Sigmoid colon (tissue), 7 donors: ENCODE measurements around the gene SMIM14. TPM values are rescaled to one million over a fixed set of nuclear protein-coding genes. Genes with fewer than 3 reads are reported as not detected.

Experiments used
- DNase-seq: peaks from one replicate; pipeline ENCODE4 v3.0.0-alpha.2; 2019
- H3K27ac ChIP-seq, 4 donors: fragments of 200-600 bp; sonication (generic); one replicate each; pipeline ENCODE4 v1.5.1; 2016 to 2019; ENCODE audit warnings: mild to moderate bottlenecking in 1 of 4
- H3K27me3 ChIP-seq, 3 donors: fragments of 200-600 bp; sonication (generic); one replicate each; pipeline ENCODE4 v1.5.1; 2019; ENCODE audit warnings: mild to moderate bottlenecking in 1 of 3
- H3K36me3 ChIP-seq, 4 donors: fragments of 200-600 bp; sonication (generic); one replicate each; pipeline ENCODE4 v1.5.1; 2016 to 2019
- H3K4me1 ChIP-seq, 4 donors: fragments of 200-600 bp; sonication (generic); one replicate each; pipeline ENCODE4 v1.5.1; 2017 to 2019
- H3K4me3 ChIP-seq, 4 donors: fragments of 200-600 bp; sonication (generic); one replicate each; pipeline ENCODE4 v1.5.1; 2017 to 2019; ENCODE audit warnings: mild to moderate bottlenecking in 2 of 4, moderate library complexity in 1 of 4
- H3K9me3 ChIP-seq, 4 donors: fragments of 200-600 bp in 3 of 4; sonication (generic) in 3 of 4; one replicate each; pipeline versions ENCODE4 v1.5.1 to v1.6.1; 2013 to 2019
- CTCF ChIP-seq, 4 experiments: fragments of 450-650 bp in 3 of 4; fragments of 200-600 bp in 1 of 4; IDR thresholded peaks; one replicate each; pipeline ENCODE4 v1.5.1; 2016 to 2019; ENCODE audit warnings: antibody characterized with exemption in 4 of 4, mild to moderate bottlenecking in 3 of 4, moderate library complexity in 2 of 4
- EP300 ChIP-seq, 4 donors: sonication (generic); formaldehyde crosslinking; IDR thresholded peaks; one replicate each; pipeline ENCODE4 v1.6.1; 2017; ENCODE audit warnings: antibody characterized with exemption in 4 of 4
- POLR2A ChIP-seq, 2 donors: fragments of 450-650 bp; IDR thresholded peaks; one replicate each; pipeline ENCODE4 v1.6.1; 2016; ENCODE audit warnings: antibody characterized with exemption in 2 of 2, mild to moderate bottlenecking in 2 of 2, moderate library complexity in 2 of 2
- POLR2AphosphoS5 ChIP-seq, 4 donors: sonication (generic); formaldehyde crosslinking; IDR thresholded peaks; one replicate each; pipeline ENCODE4 v1.6.1; 2017; ENCODE audit warnings: antibody characterized with exemption in 4 of 4
- WGBS, 2 donors: extraction: QIAGEN DNeasy Blood & Tissue Kit; methylation state at CpG; one replicate each; pipeline ENCODE4 v1.1.7; 2013; 5-methylcytosine and 5-hydroxymethylcytosine counted together
- intact Hi-C: fragments of 100-400 bp; cut with DNase I; formaldehyde crosslinking; loops from one replicate; pipeline ENCODE4 v1.15.1; 2023
- polyA plus RNA-seq, 3 donors: library from polyadenylated mRNA; stranded (reverse); fragments of 200-250 nt; gene quantifications; one replicate each; pipeline ENCODE4 v1.2.3, GENCODE V29; 2013
- total RNA-seq, 4 donors: library from RNA; depleted of rRNA; stranded (reverse); fragments of >200 nt; gene quantifications; one replicate each; pipeline ENCODE4 v1.1.0, GENCODE V29; 2016
- donor health status: healthy with polysubstance abuse.
- donor health status: Bipolar disorder and iron deficiency.
- donor health status: healthy.

SMIM14 gene
- total and polyA plus RNA-seq, 7 donors = 16.6 to 341 (median 33.9) TPM

- peak overlapping the region; percentile 89 to 98 (median 97) for H3K27ac ChIP-seq
- intact Hi-C loops = loop anchor here (2.0 to 5.0 kb wide), 5 partner anchors 67 to 531 kb away; partner anchors contain the start of genes LIAS, N4BP2, PDS5A and RFC1
- no peak for DNase-seq
- peak overlapping the region; percentile 70 to 92 (median 90) for H3K4me3 ChIP-seq
- H3K4me1 ChIP-seq = peaks cover 0 to 28% (median 21%) of the 10 kb centered on the region in 4 donors
- no peaks in the 10 kb centered on the region for H3K9me3 ChIP-seq
- WGBS, 2 donors = 7 to 28% methylated on average over 9 of the region's 9 CpGs
- TF ChIP-seq EP300 (IDR thresholded peaks at IDR 0.05) = no peak
- TF ChIP-seq CTCF (IDR thresholded peaks at IDR 0.05) = no peak
- no peak for TF ChIP-seq POLR2AphosphoS5 (IDR thresholded peaks at IDR 0.05)
- no peaks in the 10 kb centered on the region for H3K36me3 ChIP-seq
- no peaks in the 10 kb centered on the region for H3K27me3 ChIP-seq
These were observed 112.6 kb downstream of the SMIM14 start for GRCh38 chr4:39525822-39526690.

- no peak for DNase-seq
- Histone ChIP-seq H3K36me3 (peaks cover 0 to 7% (median 0%) of the 10 kb centered on the region in 4 donors), H3K27ac (no peak overlapping the region), H3K27me3 (no peaks in the 10 kb centered on the region), H3K4me1 (peaks cover 0 to 26% (median 21%) of the 10 kb centered on the region in 4 donors), H3K9me3 (no peaks in the 10 kb centered on the region), H3K4me3 (no peak overlapping the region)
- 70 to 86% methylated on average over 7 of the region's 7 CpGs for WGBS, 2 donors
- intact Hi-C loops = no loop called here
- TF ChIP-seq EP300 (IDR thresholded peaks at IDR 0.05) = no peak
- no peak for TF ChIP-seq POLR2A (IDR thresholded peaks at IDR 0.05)
- no peak for TF ChIP-seq POLR2AphosphoS5 (IDR thresholded peaks at IDR 0.05)
- TF ChIP-seq CTCF (IDR thresholded peaks at IDR 0.05) = no peak
These were observed 114.3 kb downstream of the SMIM14 start for GRCh38 chr4:39524161-39524957.

GRCh38 chr4:39522068-39522467 lies 116.6 kb downstream of the SMIM14 start:
- H3K9me3 ChIP-seq = no peaks in the 10 kb centered on the region
- peaks cover 0 to 12% (median 9%) of the 10 kb centered on the region in 4 donors for H3K4me1 ChIP-seq
- no peak overlapping the region for H3K4me3 ChIP-seq
- DNase-seq = no peak
- 59 to 65% methylated on average over 2 of the region's 2 CpGs for WGBS, 2 donors
- H3K27me3 ChIP-seq = no peaks in the 10 kb centered on the region
- no peak overlapping the region for H3K27ac ChIP-seq
- no peak for TF ChIP-seq CTCF (IDR thresholded peaks at IDR 0.05)
- TF ChIP-seq EP300 (IDR thresholded peaks at IDR 0.05) = no peak
- TF ChIP-seq POLR2A (IDR thresholded peaks at IDR 0.05) = no peak
- intact Hi-C loops = no loop called here
- peaks cover 0 to 25% (median 5%) of the 10 kb centered on the region in 4 donors for H3K36me3 ChIP-seq

GRCh38 chr4:39521253-39521919 lies 117.3 kb downstream of the SMIM14 start:
- peaks cover 0 to 9% (median 7%) of the 10 kb centered on the region in 4 donors for H3K4me1 ChIP-seq
- no peaks in the 10 kb centered on the region for H3K27me3 ChIP-seq
- WGBS, 2 donors = 69 to 81% methylated on average over 5 of the region's 5 CpGs
- H3K9me3 ChIP-seq = no peaks in the 10 kb centered on the region
- H3K27ac ChIP-seq = no peak overlapping the region
- H3K4me3 ChIP-seq = no peak overlapping the region
- intact Hi-C loops = no loop called here
- peaks cover 0 to 28% (median 5%) of the 10 kb centered on the region in 4 donors for H3K36me3 ChIP-seq
- TF ChIP-seq POLR2AphosphoS5 (IDR thresholded peaks at IDR 0.05) (no peak), EP300 (IDR thresholded peaks at IDR 0.05) (no peak), POLR2A (IDR thresholded peaks at IDR 0.05) (no peak), CTCF (IDR thresholded peaks at IDR 0.05) (no peak)
- no peak for DNase-seq
